Urothelium cell line (cell line): ENCODE measurements around the gene CEND1.

Source experiments
- DNase-seq: peaks from one replicate; pipeline ENCODE4 v3.0.0; 2011; ENCODE audit warnings: low spot score, mixed read lengths
- FAIRE-seq: peaks from 2 replicates; lab custom pipeline; 2011; peaks lifted over from hg19 to GRCh38; lab: Jason Lieb, UNC

Gene CEND1

DNA sequence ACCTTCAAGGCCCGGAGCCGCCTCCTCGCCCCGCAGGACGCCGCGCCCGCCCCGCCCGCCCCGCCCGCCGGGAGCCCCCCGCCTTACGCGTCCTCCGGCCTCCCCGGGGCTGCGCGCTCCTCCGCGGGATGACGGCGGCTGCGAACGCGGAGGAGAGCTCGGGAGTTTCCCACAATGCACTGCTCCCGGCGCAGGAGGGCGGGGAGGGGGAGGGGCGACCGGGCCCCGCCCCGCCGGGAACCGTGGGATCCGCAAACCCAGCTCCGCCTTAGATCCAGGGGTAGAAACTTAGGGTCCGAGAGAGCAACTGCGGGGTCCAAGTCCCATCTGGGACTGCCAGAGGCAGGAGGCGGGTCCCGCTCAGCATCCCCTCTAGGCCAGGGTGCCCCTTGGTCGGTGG, at the start of gene CEND1:
Gene CEND1 (minus strand): TSS at position 148 of the 400 bp plus-strand sequence. CDS start 1,514 bp downstream, outside the sequence.
- FAIRE-seq (no peak), DNase-seq (no peak)

- DNase-seq, result no peak
- FAIRE-seq, result no peak
Observed at GRCh38 chr11:839280-839623, 49.4 kb upstream of the CEND1 start.

GRCh38 chr11:838441-839279, 48.8 kb upstream of the CEND1 start:
- no peak for DNase-seq
- FAIRE-seq, result no peak

GRCh38 chr11:837990-838307, 48.1 kb upstream of the CEND1 start:
- FAIRE-seq, result no peak
- DNase-seq, result no peak

DNA sequence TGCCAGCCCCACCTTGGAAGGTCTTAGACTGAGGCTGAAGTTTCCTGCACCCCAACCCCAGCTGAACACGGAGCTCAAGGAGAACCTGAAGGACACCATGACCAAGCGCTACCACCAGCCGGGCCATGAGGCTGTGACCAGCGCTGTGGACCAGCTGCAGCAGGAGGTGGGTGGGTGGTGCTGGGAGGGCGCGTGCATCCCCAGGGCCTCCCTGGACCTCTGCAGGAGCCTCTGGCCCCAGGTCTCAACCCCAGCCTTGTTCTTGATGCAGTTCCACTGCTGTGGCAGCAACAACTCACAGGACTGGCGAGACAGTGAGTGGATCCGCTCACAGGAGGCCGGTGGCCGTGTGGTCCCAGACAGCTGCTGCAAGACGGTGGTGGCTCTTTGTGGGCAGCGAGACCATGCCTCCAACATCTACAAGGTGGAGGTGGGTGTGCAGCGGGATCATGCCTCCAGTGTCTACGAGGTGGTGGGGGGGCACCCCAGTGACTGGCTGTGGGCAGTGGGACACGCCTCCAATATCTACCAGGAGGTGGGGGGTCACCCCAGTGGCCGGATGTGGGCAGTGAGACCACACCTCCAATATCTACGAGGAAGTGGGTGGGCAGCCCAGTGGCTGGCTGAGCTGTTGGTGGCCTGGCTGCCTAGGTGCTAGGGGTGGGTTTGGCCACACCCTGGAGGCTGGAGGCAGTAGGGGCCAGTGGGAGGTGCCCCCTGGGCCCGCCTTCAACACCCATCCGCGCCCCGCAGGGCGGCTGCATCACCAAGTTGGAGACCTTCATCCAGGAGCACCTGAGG, 47.5 kb upstream of the CEND1 start:
- DNase-seq (no peak), FAIRE-seq (no peak)

GRCh38 chr11:836700-837099, 46.8 kb upstream of the CEND1 start:
- no peak for DNase-seq
- FAIRE-seq, result no peak

DNA sequence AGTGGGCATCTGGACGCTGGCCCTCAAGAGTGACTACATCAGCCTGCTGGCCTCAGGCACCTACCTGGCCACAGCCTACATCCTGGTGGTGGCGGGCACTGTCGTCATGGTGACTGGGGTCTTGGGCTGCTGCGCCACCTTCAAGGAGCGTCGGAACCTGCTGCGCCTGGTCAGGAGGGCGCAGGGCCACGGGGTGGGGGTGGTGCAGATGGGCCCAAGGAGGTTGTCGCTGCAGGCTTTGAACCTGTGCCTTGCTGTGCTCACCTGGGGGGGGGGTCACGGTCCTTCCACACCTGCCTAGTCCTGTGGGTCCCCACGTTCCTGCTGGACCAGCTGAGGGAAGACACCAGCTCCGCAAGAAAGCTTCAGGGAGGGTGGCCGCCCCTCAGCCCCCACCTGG, 46.4 kb upstream of the CEND1 start:
- FAIRE-seq (no peak), DNase-seq (no peak)

GRCh38 chr11:834371-835316, 44.8 kb upstream of the CEND1 start:
- FAIRE-seq, result peak; percentile 50
- DNase-seq, result peak; percentile 80

- no peak for DNase-seq
- FAIRE-seq, result no peak
Observed at GRCh38 chr11:833849-834311, 44.0 kb upstream of the CEND1 start.

DNA sequence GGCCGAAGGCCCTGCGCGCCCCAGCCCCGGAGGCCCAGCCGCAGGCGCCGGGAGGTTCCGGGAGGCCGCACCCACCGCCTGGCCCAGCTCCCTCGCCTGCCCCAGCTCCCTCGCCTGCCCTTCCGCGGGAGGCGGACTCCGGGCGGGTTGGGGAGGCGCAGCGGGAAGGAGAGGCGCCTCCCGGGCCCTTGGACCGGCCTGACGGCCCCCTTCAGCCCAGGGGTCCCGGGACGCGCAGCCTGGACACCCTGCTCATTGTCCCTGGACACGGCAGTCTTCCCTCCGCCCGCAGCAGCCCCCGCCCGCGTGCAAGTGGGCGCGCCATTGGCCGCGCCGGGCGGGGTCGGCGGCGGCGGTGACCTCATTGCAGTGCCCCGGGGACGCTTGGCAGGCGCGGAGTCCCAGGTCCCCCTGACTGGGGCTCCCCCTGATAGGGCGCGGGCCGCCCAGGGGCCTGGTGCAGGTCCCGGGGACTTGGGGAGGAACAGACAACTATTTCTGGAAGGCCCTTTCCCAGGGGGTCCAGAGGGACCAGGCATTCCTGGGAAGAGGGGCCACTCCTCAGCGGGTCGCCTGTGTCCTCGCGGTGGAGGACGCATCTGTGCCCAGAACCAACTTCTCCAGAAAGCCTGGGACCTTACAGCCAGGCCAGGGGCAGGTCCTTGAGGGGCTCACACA, 43.4 kb upstream of the CEND1 start:
- FAIRE-seq, result no peak
- peak; percentile 39 for DNase-seq

DNA sequence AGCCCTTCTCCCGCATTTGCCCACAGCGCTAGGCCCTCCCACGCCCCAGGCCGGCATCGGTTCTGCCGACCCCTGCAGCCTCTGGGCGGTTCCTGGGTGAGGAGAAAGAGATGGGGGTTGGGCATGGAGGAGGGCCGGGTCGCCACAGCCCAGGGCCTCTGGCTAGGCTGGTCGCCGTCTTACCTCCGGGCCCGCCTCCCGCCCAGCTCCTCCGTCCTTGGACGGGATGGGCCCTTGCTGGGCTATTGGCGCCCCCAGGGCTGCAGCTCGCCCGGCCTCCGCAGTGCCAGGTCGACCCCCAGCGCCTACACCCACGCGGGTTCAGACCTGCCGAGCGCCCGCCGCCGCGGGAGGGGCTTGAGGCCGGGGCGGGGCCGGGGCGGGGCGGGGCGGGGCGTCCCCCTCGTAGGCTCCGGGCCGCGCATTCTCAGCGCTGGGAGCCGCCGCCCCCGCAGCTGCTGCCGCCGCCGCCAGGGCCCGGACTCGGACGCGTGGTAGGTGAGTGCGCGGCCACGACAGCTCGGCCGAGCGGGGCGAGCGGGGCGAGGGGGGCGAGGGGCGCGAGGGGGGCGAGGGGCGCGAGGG, 42.7 kb upstream of the CEND1 start, which contains the start of gene CD151:
Gene CD151 (plus strand): TSS at position 424 of the 585 bp plus-strand sequence. CDS start 3,118 bp downstream, outside the sequence.
- FAIRE-seq, result no peak
- DNase-seq, result peak; percentile 74

GRCh38 chr11:831961-832528, 42.2 kb upstream of the CEND1 start:
- FAIRE-seq (no peak), DNase-seq (no peak)

DNA sequence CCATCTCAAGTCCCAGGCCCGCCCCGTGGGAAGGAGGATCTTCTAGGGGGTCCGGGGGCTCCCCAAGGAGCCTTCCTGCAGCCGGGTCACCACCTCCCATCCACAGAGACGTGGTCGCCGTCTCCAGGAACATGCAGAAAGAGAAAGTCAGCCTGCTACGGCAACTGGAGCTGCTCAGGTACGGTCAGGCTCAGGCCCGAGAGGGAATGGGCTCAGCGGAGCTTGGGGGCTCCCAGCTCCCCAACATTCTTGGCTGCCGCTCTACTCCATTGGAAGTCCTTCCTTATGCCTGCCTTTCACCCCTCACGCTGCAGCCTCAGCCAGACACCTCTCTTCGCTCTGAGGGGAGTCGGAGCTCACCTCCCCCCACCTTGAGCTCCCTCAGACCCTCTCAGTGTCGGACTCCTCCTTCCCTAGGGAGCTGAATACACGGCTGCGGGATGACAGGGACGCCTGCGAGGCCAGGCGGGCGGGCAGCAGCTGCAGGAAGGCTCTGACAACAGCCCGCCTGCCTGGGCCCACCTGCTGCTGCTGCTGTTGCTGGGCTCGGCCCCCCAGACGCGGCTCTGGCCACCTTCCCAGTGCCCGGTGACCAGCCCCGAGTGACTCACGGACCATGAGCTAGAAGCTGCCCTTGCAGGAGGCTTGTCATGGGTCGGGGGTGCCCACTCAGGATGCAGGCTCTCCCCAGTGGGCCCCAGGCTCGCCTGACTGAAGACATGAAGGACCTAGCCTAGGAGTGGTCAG, 41.4 kb upstream of the CEND1 start:
- DNase-seq (no peak), FAIRE-seq (no peak)

DNA sequence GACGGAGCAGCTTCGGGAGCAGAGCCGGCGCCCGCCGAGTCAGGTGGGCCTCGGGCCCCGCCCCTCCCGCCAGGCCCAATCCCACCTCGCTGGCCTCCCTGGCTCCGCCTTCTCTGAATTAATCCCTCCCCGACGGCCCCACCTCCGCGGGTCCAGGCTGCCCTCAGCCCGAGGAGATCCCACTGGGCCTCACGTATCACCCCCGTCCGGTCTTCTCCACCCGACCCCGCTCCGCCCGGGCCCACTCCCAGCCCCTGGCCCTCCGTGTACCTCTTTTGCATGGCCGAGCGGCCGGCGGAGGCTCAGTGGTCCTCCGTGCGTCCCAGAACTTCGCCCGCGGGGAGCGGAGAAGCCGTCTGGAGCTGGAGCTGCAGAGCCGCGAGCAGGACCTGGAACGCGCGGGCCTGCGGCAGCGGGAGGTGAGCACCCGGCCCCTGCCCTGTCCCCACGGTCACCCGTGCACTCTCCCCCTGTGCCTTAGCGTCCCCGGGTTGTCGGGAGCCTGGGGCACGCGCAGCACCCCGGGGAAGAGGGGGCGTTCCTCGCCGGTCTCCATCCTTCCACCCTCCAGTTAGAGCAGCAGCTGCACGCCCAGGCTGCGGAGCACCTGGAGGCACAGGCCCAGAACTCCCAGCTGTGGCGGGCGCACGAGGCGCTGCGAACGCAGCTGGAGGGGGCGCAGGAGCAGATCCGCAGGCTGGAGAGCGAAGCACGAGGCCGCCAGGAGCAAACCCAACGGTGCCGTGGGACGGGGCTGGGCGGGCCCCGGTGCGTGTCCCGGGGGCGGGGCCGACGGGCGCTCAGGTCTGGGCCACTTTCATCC, 40.6 kb upstream of the CEND1 start:
- no peak for DNase-seq

GRCh38 chr11:829847-830294, 40.0 kb upstream of the CEND1 start:
- FAIRE-seq (no peak), DNase-seq (no peak)

More for the DNA sequence above, 40.6 kb upstream of the CEND1 start:
- no peak for FAIRE-seq

GRCh38 chr11:829176-829846, 39.4 kb upstream of the CEND1 start:
- FAIRE-seq, result no peak
- DNase-seq, result no peak

- FAIRE-seq, result no peak
- DNase-seq, result no peak
Observed at GRCh38 chr11:828506-829175, 38.8 kb upstream of the CEND1 start.
